ENCODE measurements around the gene IL1RAP. TPM values are rescaled to one million over a fixed set of nuclear protein-coding genes. Genes with fewer than 3 reads are reported as not detected.

The IL1RAP gene
- total RNA-seq, 2 experiments from 2014 or later: 2.1 to 5.6 TPM

DNA sequence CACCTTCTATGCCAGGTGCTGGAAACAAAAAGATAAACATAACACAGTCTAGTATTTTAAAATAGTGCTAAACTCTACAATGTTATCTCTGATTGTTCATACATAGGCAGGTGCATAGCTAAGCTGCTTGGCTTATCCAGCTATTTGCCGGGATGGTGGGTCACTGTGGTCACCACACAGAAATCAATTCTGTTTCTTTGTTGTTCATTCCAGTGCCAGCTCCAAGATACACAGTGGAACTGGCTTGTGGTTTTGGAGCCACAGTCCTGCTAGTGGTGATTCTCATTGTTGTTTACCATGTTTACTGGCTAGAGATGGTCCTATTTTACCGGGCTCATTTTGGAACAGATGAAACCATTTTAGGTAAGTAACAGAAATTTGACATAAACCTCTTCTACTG lies 130.2 kb downstream of the IL1RAP start:
- POLR2A ChIA-PET: no interaction called here
- Histone ChIP-seq H3K27ac (ENCODE audit: low read depth, low read length, poor library complexity, severe bottlenecking) (no peak overlapping the region), H3K4me3 (ENCODE audit: low read depth, low read length, poor library complexity, severe bottlenecking) (no peak overlapping the region), H3K4me2 (ENCODE audit: low read length) (no peak overlapping the region), H3K79me2 (ENCODE audit: insufficient read depth, low read depth, low read length) (no peaks in the 10 kb centered on the region), H3K4me1 (ENCODE audit: insufficient read depth, low read length, poor library complexity, severe bottlenecking) (no peaks in the 10 kb centered on the region), H3K9me2 (ENCODE audit: insufficient read depth, low read length) (no peaks in the 10 kb centered on the region), H2AFZ (ENCODE audit: low read length) (no peak overlapping the region), H4K20me1 (ENCODE audit: insufficient read depth, low read length) (no peaks in the 10 kb centered on the region), H3K9me3 (ENCODE audit: low read length) (no peaks in the 10 kb centered on the region), H3K36me3 (ENCODE audit: insufficient read depth, low read length) (no peaks in the 10 kb centered on the region)
- DNase-seq (ENCODE audit: low spot score): no peak
- TF ChIP-seq EZH2phosphoT487 (IDR thresholded peaks at IDR 0.05; ENCODE audit: borderline replicate concordance, low read depth, low read length): no peak
- TF ChIP-seq, protein P1, sequence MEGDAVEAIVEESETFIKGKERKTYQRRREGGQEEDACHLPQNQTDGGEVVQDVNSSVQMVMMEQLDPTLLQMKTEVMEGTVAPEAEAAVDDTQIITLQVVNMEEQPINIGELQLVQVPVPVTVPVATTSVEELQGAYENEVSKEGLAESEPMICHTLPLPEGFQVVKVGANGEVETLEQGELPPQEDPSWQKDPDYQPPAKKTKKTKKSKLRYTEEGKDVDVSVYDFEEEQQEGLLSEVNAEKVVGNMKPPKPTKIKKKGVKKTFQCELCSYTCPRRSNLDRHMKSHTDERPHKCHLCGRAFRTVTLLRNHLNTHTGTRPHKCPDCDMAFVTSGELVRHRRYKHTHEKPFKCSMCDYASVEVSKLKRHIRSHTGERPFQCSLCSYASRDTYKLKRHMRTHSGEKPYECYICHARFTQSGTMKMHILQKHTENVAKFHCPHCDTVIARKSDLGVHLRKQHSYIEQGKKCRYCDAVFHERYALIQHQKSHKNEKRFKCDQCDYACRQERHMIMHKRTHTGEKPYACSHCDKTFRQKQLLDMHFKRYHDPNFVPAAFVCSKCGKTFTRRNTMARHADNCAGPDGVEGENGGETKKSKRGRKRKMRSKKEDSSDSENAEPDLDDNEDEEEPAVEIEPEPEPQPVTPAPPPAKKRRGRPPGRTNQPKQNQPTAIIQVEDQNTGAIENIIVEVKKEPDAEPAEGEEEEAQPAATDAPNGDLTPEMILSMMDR (conservative IDR thresholded peaks at IDR 0.05; ENCODE audit: low read length): no peak
- BruUV-seq (replicated peaks): no TSS peak
- intact Hi-C loops (cut with micrococcal nuclease; ENCODE audit: unreplicated experiment): no loop called here
- CTCF ChIA-PET (ENCODE audit: unreplicated experiment): no interaction called here

DNA sequence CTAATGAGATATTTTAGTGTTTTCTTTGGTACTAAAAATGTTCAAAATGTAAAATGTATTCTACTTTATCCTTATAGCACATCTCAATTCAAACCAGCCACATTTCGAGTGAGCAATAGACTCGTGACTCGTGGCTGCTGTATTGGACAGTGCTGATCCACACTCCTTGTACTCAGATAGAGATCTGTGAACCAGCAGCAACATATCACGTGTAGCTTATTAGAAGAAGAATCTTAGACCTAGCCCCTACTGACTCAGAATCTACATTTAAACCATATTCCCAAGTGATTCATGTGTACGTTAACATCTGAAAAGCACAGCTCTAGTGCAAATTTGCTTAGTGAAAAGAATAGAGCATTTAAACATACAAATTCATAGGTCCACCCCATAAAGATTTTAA lies 130.9 kb downstream of the IL1RAP start:
- Histone ChIP-seq H3K4me1 (ENCODE audit: insufficient read depth, low read length, poor library complexity, severe bottlenecking) (no peaks in the 10 kb centered on the region), H3K4me3 (ENCODE audit: low read depth, low read length, poor library complexity, severe bottlenecking) (no peak overlapping the region), H3K36me3 (ENCODE audit: insufficient read depth, low read length) (no peaks in the 10 kb centered on the region), H3K79me2 (ENCODE audit: insufficient read depth, low read depth, low read length) (no peaks in the 10 kb centered on the region), H3K27ac (ENCODE audit: low read depth, low read length, poor library complexity, severe bottlenecking) (no peak overlapping the region), H4K20me1 (ENCODE audit: insufficient read depth, low read length) (no peaks in the 10 kb centered on the region), H3K9me2 (ENCODE audit: insufficient read depth, low read length) (no peaks in the 10 kb centered on the region), H2AFZ (ENCODE audit: low read length) (no peak overlapping the region), H3K9me3 (ENCODE audit: low read length) (no peaks in the 10 kb centered on the region), H3K4me2 (ENCODE audit: low read length) (no peak overlapping the region)
- ChIA-PET POLR2A (interaction anchor here (0.7 kb wide), 1 partner anchor 412 kb away, joined by 3 read pairs; no protein-coding TSS in a partner anchor), CTCF (ENCODE audit: unreplicated experiment) (no interaction called here)
- no peak for TF ChIP-seq EZH2phosphoT487 (IDR thresholded peaks at IDR 0.05; ENCODE audit: borderline replicate concordance, low read depth, low read length)
- TF ChIP-seq, protein P1 (conservative IDR thresholded peaks at IDR 0.05; ENCODE audit: low read length): no peak
- no peak for DNase-seq (ENCODE audit: low spot score)
- no TSS peak for BruUV-seq (replicated peaks)
- intact Hi-C loops (cut with micrococcal nuclease; ENCODE audit: unreplicated experiment): no loop called here

DNA sequence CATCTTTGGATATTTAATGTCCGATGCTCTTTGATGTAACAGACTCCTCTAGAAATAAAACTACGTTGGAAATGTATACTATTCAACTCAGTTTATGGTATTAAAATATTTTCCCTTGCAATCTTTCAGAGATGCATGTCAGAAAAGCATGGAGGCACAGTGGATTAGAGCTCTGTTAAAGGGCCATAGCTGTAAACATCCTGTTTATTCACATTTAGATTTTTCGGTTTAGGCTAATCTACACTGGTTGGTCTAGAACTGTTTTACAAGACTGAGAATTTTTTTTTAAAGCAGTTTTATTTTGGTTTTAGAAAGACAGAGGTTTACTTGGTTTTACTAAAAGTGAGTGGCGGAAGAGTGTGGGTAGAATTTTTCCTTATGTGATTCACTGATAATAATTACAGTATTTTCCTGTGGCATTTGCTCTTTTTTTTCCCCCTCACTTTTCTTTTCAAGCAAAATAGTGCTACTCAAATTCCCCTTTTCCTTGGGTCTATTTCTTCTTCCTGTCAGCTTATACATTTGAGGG lies 132.1 kb downstream of the IL1RAP start:
- no TSS peak for BruUV-seq (replicated peaks)
- H3K27ac ChIP-seq (ENCODE audit: low read depth, low read length, poor library complexity, severe bottlenecking): no peak overlapping the region
- H3K4me3 ChIP-seq (ENCODE audit: low read depth, low read length, poor library complexity, severe bottlenecking): no peak overlapping the region
- H3K9me3 ChIP-seq (ENCODE audit: low read length): no peaks in the 10 kb centered on the region
- POLR2A ChIA-PET: no interaction called here
- TF ChIP-seq, protein P1 (conservative IDR thresholded peaks at IDR 0.05; ENCODE audit: low read length): no peak
- TF ChIP-seq EZH2phosphoT487 (IDR thresholded peaks at IDR 0.05; ENCODE audit: borderline replicate concordance, low read depth, low read length): no peak
- intact Hi-C loops (cut with micrococcal nuclease; ENCODE audit: unreplicated experiment): no loop called here
- CTCF ChIA-PET (ENCODE audit: unreplicated experiment): no interaction called here
- no peaks in the 10 kb centered on the region for H3K79me2 ChIP-seq (ENCODE audit: insufficient read depth, low read depth, low read length)
- H3K9me2 ChIP-seq (ENCODE audit: insufficient read depth, low read length): no peaks in the 10 kb centered on the region
- no peaks in the 10 kb centered on the region for H3K36me3 ChIP-seq (ENCODE audit: insufficient read depth, low read length)
- no peak overlapping the region for H3K4me2 ChIP-seq (ENCODE audit: low read length)
- no peaks in the 10 kb centered on the region for H3K4me1 ChIP-seq (ENCODE audit: insufficient read depth, low read length, poor library complexity, severe bottlenecking)
- H4K20me1 ChIP-seq (ENCODE audit: insufficient read depth, low read length): no peaks in the 10 kb centered on the region
- no peak overlapping the region for H2AFZ ChIP-seq (ENCODE audit: low read length)
- DNase-seq (ENCODE audit: low spot score): no peak
